ENCODE measurements around the gene CRHR1.

CRHR1 gene

GRCh38 chr17:45784293-45784740 is at the start of gene CRHR1:
Gene CRHR1, plus strand, starts transcription at chr17:45784320. Its CDS starts 225 bp downstream, at chr17:45784545.
- Mint-ChIP-seq H3K4me3 (peak within 1 kb of the TSS; percentile 84 to 87 (median 85)), H3K4me1 (peaks cover 13% of the 10 kb centered on the region), H3K36me3 (ENCODE audit: low read depth) (no peaks in the 10 kb centered on the region), H3K27me3 (ENCODE audit: low read depth) (peaks cover 93% of the 10 kb centered on the region), H3K27ac (no peak within 1 kb of the TSS), H3K9me3 (no peaks in the 10 kb centered on the region)
- TF ChIP-seq CTCF (IDR thresholded peaks at IDR 0.05; ENCODE audit: unreplicated experiment in 3 of 3), result no peak

DNA sequence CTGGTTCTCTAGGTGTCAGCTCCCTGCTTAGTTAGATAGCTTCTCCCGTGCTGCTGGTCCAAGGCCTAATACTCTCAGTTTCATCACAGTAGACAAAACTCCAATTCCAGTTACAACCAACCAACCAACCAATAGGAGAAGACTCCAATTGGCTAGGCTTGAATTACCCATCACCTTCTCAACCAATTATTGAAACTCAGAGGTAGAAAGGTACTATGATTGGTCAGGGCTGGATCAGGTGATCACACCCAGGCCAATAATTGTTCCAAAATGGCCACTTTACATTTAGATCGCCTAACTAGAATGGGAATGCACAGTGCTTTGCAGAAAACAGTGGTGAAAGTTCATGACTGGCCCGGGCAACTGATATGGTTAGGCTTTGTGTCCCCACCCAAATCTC is 49.5 kb upstream of the CRHR1 start:
- Mint-ChIP-seq H3K36me3 (ENCODE audit: low read depth) (no peaks in the 10 kb centered on the region), H3K27ac (no peak overlapping the region), H3K4me1 (no peaks in the 10 kb centered on the region), H3K9me3 (peaks cover 13% of the 10 kb centered on the region), H3K27me3 (ENCODE audit: low read depth) (peaks cover 7% of the 10 kb centered on the region), H3K4me3 (no peak overlapping the region)
- no peak for TF ChIP-seq CTCF (IDR thresholded peaks at IDR 0.05; ENCODE audit: unreplicated experiment in 3 of 3)

DNA sequence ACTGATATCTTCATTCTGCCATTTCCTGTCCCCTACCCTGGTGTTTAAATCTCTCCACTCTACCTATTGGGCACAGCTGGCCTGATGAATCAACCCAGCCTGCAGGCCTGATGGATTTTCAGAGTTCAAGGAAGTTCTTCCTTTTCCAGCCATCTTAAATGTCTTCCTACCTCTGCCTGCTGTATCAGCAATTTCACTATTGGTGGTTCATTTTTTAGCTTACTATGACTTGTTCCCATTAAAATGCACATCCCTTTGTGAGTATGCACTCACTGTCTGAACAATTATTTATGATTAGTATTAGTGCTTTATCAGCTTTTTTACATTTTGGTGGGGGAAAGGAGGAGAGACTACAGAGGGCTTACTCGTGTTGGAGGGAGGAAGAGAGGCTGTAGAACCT is 48.6 kb upstream of the CRHR1 start:
- Mint-ChIP-seq H3K9me3 (peaks cover 9% of the 10 kb centered on the region), H3K27ac (no peak overlapping the region), H3K36me3 (ENCODE audit: low read depth) (no peaks in the 10 kb centered on the region), H3K4me1 (peaks cover 6% of the 10 kb centered on the region), H3K4me3 (no peak overlapping the region), H3K27me3 (ENCODE audit: low read depth) (peaks cover 10% of the 10 kb centered on the region)
- TF ChIP-seq CTCF (IDR thresholded peaks at IDR 0.05; ENCODE audit: unreplicated experiment in 3 of 3), result no peak

- Mint-ChIP-seq H3K9me3 (no peaks in the 10 kb centered on the region), H3K36me3 (ENCODE audit: low read depth) (no peaks in the 10 kb centered on the region), H3K27ac (no peak overlapping the region), H3K4me3 (no peak overlapping the region), H3K27me3 (ENCODE audit: low read depth) (peaks cover 23% of the 10 kb centered on the region), H3K4me1 (peaks cover 8% of the 10 kb centered on the region)
- TF ChIP-seq CTCF (IDR thresholded peaks at IDR 0.05; ENCODE audit: unreplicated experiment in 3 of 3), result no peak
These were observed 44.3 kb upstream of the CRHR1 start for GRCh38 chr17:45739786-45740185.

GRCh38 chr17:45740553-45741330 is 43.4 kb upstream of the CRHR1 start:
- peaks cover 8% of the 10 kb centered on the region for H3K4me1 Mint-ChIP-seq

More at GRCh38 chr17:45740553-45741330, 43.4 kb upstream of the CRHR1 start:
- H3K4me3 Mint-ChIP-seq, result no peak overlapping the region
- H3K9me3 Mint-ChIP-seq, result no peaks in the 10 kb centered on the region
- no peak overlapping the region for H3K27ac Mint-ChIP-seq
- H3K27me3 Mint-ChIP-seq (ENCODE audit: low read depth), result peaks cover 23% of the 10 kb centered on the region
- no peaks in the 10 kb centered on the region for H3K36me3 Mint-ChIP-seq (ENCODE audit: low read depth)
- TF ChIP-seq CTCF (IDR thresholded peaks at IDR 0.05; ENCODE audit: unreplicated experiment in 3 of 3), result no peak

Measured in nephron (organoid).